ENCODE measurements around the gene SPTBN1.

The SPTBN1 gene

DNA sequence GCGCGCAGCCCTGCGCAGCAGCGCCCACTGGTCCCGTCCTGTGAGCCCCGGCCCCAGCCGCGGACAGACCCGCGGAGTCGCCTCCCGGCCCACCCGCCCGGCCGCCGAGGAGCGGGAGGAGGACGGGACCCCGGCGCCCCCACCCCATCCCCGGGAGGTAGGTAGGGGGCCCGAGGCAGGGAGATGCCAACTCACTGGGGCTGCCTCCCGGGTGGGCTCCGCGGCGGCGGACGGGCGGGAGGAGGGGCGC, 160 bp downstream of the SPTBN1 start:
- Histone ChIP-seq H3K27me3 (ENCODE audit: control insufficient read depth, insufficient read depth, low read length) (peaks cover 14% of the 10 kb centered on the region; the same call in 1 of the 2 replicates), H3K4me3 (ENCODE audit: low read depth, low read length) (peak overlapping the region; percentile 78; the same call in 1 of the 2 replicates), H3K4me1 (ENCODE audit: control insufficient read depth, insufficient read depth, low read length) (peaks cover 27% of the 10 kb centered on the region), H3K9me3 (ENCODE audit: control insufficient read depth, insufficient read depth, low read length) (no peaks in the 10 kb centered on the region), H3K27ac (ENCODE audit: low read depth, low read length) (no peak overlapping the region), H3K36me3 (ENCODE audit: control insufficient read depth, insufficient read depth, low read length) (no peaks in the 10 kb centered on the region), H3K9ac (ENCODE audit: low read depth, low read length) (no peak overlapping the region)

DNA sequence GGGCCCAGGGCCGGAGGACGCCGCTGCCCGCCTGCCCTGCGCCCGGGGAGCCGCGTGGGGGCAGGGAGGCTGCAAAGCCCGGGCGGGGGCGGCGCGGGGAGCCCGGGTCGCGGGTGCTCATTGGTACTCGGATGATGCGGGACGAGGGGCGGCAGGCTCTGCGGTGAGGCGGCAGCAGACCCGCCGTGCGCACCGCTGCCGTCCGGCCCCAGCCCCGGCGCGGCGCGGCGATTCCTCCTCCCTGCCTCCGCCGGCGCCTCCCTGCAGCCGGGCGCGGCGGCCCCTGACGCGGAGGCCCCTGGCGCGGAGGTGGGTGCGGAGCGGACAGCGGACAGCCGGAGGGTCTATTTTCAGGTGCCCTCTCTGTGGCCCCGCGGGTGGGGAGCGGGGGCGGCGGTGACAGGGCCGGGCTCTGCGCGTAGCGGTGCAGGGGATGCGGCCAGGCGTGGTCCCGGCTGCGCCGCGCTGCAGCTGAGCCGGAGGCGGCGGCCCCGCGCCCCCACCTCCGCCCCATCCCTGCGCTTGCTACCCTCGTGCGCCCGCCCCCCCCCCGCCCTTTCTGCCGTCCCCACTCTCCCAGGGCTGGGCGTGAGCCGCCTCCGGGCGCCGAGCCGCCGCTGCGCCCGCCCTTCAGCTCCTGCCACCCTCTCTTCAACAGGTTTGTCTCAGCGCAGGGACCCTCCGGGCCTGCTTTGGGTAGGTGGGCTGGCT, 640 bp downstream of the SPTBN1 start:
- Histone ChIP-seq H3K27me3 (ENCODE audit: control insufficient read depth, insufficient read depth, low read length) (peaks cover 14% of the 10 kb centered on the region; the same call in 1 of the 2 replicates), H3K9me3 (ENCODE audit: control insufficient read depth, insufficient read depth, low read length) (no peaks in the 10 kb centered on the region), H3K4me1 (ENCODE audit: control insufficient read depth, insufficient read depth, low read length) (peaks cover 27% of the 10 kb centered on the region), H3K27ac (ENCODE audit: low read depth, low read length) (no peak overlapping the region), H3K36me3 (ENCODE audit: control insufficient read depth, insufficient read depth, low read length) (no peaks in the 10 kb centered on the region), H3K9ac (ENCODE audit: low read depth, low read length) (0 out of 2 replicates have a peak overlapping the region, but pooled peaks have one; percentile 26), H3K4me3 (ENCODE audit: low read depth, low read length) (peak overlapping the region; percentile 78)

DNA sequence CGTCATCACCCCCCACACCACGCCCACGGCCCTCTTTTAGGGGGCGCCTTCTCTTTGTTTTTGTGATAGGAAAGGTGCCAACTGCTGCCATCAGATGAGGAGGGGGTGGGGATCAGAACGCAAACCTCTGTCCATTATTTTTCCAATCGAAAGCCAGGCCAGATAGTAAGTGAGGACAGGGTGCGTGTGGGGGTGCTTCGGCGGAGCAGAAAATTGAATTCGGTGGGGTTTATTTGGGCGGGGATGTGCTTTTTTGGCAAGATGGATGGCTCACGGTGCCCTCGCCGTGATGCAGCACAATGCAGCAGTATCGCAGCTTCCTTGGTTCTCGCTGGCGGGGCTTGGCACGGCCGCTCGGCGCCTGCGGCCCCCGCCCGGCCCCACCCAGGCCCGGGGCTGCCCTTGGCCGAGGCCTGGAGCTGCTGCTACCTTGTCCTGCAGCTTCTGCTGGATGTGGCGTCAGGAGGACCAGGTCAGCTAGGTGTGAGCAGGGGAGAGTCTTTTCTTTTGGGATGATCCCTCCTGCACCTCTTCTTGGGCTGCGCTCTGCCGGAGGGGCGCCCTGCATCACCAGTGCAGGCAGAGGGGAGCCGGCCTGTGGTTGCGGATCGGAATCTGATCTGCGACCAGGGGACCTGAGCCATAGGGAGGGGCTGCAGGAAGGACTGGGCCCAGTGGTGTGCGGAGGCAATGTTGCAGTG, 1.3 kb downstream of the SPTBN1 start:
- Histone ChIP-seq H3K4me3 (ENCODE audit: low read depth, low read length) (peak overlapping the region; percentile 78), H3K9me3 (ENCODE audit: control insufficient read depth, insufficient read depth, low read length) (no peaks in the 10 kb centered on the region), H3K9ac (ENCODE audit: low read depth, low read length) (peak overlapping the region; percentile 30), H3K27ac (ENCODE audit: low read depth, low read length) (no peak overlapping the region), H3K27me3 (ENCODE audit: control insufficient read depth, insufficient read depth, low read length) (peaks cover 14% of the 10 kb centered on the region; the same call in 1 of the 2 replicates), H3K36me3 (ENCODE audit: control insufficient read depth, insufficient read depth, low read length) (no peaks in the 10 kb centered on the region), H3K4me1 (ENCODE audit: control insufficient read depth, insufficient read depth, low read length) (peaks cover 27% of the 10 kb centered on the region)

DNA sequence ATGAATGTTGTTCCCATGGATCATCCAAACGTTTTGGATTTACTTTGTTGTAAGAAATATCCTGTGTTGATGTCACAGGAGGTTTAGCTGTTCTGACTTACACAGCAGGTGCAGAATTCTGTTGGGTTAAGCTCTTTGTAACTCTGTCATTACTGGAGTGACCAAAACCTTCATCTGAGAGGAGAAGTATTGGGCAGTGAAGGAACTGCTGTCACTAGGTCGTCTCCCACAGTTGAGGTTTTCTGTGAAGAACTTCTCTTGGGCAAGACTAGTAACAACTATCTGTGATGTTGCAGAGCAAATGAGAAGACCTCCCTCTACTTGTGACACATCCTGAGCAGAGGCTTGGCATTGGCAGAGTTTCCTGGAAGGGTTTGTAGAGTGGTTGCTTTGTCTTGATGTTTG, 2.9 kb downstream of the SPTBN1 start:
- H3K27me3 ChIP-seq (ENCODE audit: control insufficient read depth, insufficient read depth, low read length), result peaks cover 14% of the 10 kb centered on the region; the same call in 1 of the 2 replicates
- no peak overlapping the region for H3K9ac ChIP-seq (ENCODE audit: low read depth, low read length)
- peaks cover 27% of the 10 kb centered on the region for H3K4me1 ChIP-seq (ENCODE audit: control insufficient read depth, insufficient read depth, low read length)
- no peak overlapping the region for H3K27ac ChIP-seq (ENCODE audit: low read depth, low read length)
- no peak overlapping the region for H3K4me3 ChIP-seq (ENCODE audit: low read depth, low read length)
- no peaks in the 10 kb centered on the region for H3K36me3 ChIP-seq (ENCODE audit: control insufficient read depth, insufficient read depth, low read length)
- H3K9me3 ChIP-seq (ENCODE audit: control insufficient read depth, insufficient read depth, low read length), result no peaks in the 10 kb centered on the region

DNA sequence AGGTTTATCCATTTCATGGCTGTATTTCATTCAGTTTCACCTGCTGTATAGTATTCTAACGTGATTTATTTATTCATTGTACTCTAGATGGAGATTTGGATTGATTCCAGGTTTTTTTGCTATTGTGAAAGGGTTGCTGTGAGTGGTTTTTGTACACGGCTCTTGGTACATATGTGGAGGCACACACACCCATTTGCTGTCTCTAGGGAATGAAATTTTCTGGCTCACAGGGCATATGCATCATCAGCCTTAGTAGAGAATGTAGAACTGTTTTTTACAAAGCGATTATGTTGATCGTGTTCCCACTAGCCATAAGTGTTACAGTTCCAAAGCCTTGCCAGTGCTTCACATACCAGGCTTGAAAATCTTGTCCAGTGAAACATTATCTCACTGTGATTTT, 5.1 kb downstream of the SPTBN1 start:
- Histone ChIP-seq H3K36me3 (ENCODE audit: control insufficient read depth, insufficient read depth, low read length) (no peaks in the 10 kb centered on the region), H3K4me3 (ENCODE audit: low read depth, low read length) (no peak overlapping the region), H3K9me3 (ENCODE audit: control insufficient read depth, insufficient read depth, low read length) (no peaks in the 10 kb centered on the region), H3K27me3 (ENCODE audit: control insufficient read depth, insufficient read depth, low read length) (peaks cover 14% of the 10 kb centered on the region; the same call in 1 of the 2 replicates), H3K9ac (ENCODE audit: low read depth, low read length) (no peak overlapping the region), H3K4me1 (ENCODE audit: control insufficient read depth, insufficient read depth, low read length) (peaks cover 17% of the 10 kb centered on the region), H3K27ac (ENCODE audit: low read depth, low read length) (no peak overlapping the region)

DNA sequence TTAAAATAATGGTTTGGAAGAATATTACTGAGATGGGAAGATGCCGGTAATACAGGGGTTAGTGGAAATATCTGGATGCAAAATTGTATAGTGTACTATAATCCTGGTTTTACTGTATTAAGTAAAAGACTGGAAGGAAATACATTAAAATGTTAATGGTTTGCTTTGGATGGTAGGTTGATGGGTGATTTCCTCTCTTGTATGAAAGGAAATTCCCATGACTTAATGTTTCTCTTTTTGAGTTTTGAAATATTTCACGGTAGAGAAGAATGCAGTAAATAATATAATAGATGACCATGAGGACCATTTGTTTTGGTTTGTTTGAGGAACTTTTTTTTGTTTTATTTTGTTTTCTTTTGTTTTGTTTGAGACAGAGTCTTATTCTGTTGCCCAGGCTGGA, 8.2 kb downstream of the SPTBN1 start:
- Histone ChIP-seq H3K9ac (ENCODE audit: low read depth, low read length) (no peak overlapping the region), H3K36me3 (ENCODE audit: control insufficient read depth, insufficient read depth, low read length) (no peaks in the 10 kb centered on the region), H3K4me1 (ENCODE audit: control insufficient read depth, insufficient read depth, low read length) (peaks cover 9% of the 10 kb centered on the region; the same call in 1 of the 2 replicates), H3K27me3 (ENCODE audit: control insufficient read depth, insufficient read depth, low read length) (no peaks in the 10 kb centered on the region), H3K27ac (ENCODE audit: low read depth, low read length) (no peak overlapping the region), H3K4me3 (ENCODE audit: low read depth, low read length) (no peak overlapping the region), H3K9me3 (ENCODE audit: control insufficient read depth, insufficient read depth, low read length) (no peaks in the 10 kb centered on the region)

DNA sequence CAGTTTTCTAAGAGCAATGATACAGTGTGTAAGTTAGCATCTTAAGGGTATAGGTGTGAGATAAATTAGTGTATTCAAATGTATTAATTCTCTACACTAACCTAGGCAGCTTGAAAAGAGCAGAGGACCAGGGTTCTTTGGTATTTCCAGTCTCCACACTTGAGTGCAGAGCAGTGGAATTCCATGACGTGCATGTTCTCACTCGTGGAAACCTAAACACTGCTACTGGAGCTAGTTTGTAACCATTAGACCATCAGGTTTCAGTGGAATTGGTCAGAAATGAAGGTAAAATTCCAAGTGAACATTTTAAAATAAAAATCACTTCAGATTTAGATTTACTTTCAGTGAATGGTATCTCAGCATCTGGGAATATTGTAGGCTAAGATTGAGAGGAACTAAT, 9.0 kb downstream of the SPTBN1 start:
- peaks cover 8% of the 10 kb centered on the region for H3K4me1 ChIP-seq (ENCODE audit: control insufficient read depth, insufficient read depth, low read length)
- H3K27ac ChIP-seq (ENCODE audit: low read depth, low read length), result no peak overlapping the region
- H3K27me3 ChIP-seq (ENCODE audit: control insufficient read depth, insufficient read depth, low read length), result no peaks in the 10 kb centered on the region
- no peaks in the 10 kb centered on the region for H3K36me3 ChIP-seq (ENCODE audit: control insufficient read depth, insufficient read depth, low read length)
- H3K9ac ChIP-seq (ENCODE audit: low read depth, low read length), result no peak overlapping the region
- H3K9me3 ChIP-seq (ENCODE audit: control insufficient read depth, insufficient read depth, low read length), result no peaks in the 10 kb centered on the region
- no peak overlapping the region for H3K4me3 ChIP-seq (ENCODE audit: low read depth, low read length)

DNA sequence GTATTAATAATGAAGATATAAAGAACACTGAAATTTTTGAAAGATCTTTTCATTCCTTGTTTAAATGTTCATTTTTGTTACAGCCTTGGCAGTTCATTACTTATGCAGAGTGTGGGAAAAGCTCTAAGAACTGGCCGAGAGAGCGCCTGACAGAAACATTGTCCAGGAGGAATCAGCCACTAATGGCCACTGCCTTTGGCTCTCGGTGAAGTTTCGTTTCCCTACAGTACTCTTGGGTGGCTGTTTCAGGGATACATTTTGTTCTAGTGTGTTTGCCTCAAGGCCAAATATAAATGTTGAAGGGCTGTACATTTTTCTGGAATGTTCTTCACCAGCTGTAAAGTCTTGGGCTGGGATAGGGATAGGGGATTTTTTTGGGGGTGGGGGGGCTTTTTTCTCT, 10.7 kb downstream of the SPTBN1 start:
- peaks cover 7% of the 10 kb centered on the region for H3K4me1 ChIP-seq (ENCODE audit: control insufficient read depth, insufficient read depth, low read length)
- H3K27ac ChIP-seq (ENCODE audit: low read depth, low read length), result no peak overlapping the region
- H3K4me3 ChIP-seq (ENCODE audit: low read depth, low read length), result no peak overlapping the region

DNA sequence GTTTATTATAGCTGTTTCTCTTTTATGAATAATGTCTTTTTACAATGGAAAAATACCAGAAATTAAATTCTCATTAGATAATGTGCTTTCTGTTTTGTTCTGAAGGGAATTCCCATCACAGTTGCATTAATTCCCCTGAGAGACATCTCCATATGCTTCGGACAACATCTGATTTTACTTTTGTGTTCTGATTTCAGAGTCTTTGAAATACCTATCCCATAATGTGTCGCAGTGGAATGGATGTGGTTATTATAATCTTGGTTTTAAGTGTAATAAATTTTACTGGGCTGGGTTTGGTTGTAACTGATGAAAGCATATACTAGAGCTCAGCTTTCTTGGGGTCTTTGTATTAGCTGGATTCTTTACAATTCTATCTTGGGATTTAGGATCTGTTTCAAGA, 12.5 kb downstream of the SPTBN1 start:
- Histone ChIP-seq H3K27ac (ENCODE audit: low read depth, low read length) (no peak overlapping the region), H3K9me3 (ENCODE audit: control insufficient read depth, insufficient read depth, low read length) (no peaks in the 10 kb centered on the region), H3K9ac (ENCODE audit: low read depth, low read length) (no peak overlapping the region), H3K4me1 (ENCODE audit: control insufficient read depth, insufficient read depth, low read length) (peaks cover 7% of the 10 kb centered on the region), H3K36me3 (ENCODE audit: control insufficient read depth, insufficient read depth, low read length) (no peaks in the 10 kb centered on the region), H3K27me3 (ENCODE audit: control insufficient read depth, insufficient read depth, low read length) (no peaks in the 10 kb centered on the region), H3K4me3 (ENCODE audit: low read depth, low read length) (no peak overlapping the region)

More for the DNA sequence above, 10.7 kb downstream of the SPTBN1 start:
- H3K9me3 ChIP-seq (ENCODE audit: control insufficient read depth, insufficient read depth, low read length), result no peaks in the 10 kb centered on the region
- H3K36me3 ChIP-seq (ENCODE audit: control insufficient read depth, insufficient read depth, low read length), result no peaks in the 10 kb centered on the region
- H3K27me3 ChIP-seq (ENCODE audit: control insufficient read depth, insufficient read depth, low read length), result no peaks in the 10 kb centered on the region
- no peak overlapping the region for H3K9ac ChIP-seq (ENCODE audit: low read depth, low read length)

DNA sequence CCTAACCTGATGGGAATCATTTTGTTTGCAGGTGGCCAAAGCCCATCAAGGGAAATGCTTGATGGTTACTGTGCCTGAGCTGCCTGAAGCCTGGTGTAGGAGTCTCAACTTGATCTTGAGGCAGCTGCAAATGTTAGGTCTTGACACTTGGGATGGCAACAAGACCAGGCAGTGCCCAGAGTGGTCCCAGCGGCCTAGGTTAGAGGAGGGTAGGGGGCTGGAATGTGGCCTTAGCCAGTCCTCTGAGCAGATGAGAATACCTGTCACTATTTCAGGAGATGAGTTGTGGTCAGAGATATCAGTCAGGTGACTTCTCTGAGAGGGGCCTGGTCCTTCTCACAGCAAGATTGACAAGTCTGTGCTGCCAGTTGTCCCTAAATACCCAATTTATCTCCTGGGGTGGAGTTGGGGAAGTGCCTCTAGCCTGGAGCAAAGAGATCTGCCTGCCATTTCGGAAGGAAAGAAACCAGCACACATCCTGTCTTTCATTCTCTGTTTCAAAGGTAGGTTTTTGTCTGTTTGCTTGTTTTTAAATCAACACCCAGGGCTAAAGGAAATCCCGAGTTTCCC, 13.4 kb downstream of the SPTBN1 start:
- H3K9me3 ChIP-seq (ENCODE audit: control insufficient read depth, insufficient read depth, low read length), result no peaks in the 10 kb centered on the region

DNA sequence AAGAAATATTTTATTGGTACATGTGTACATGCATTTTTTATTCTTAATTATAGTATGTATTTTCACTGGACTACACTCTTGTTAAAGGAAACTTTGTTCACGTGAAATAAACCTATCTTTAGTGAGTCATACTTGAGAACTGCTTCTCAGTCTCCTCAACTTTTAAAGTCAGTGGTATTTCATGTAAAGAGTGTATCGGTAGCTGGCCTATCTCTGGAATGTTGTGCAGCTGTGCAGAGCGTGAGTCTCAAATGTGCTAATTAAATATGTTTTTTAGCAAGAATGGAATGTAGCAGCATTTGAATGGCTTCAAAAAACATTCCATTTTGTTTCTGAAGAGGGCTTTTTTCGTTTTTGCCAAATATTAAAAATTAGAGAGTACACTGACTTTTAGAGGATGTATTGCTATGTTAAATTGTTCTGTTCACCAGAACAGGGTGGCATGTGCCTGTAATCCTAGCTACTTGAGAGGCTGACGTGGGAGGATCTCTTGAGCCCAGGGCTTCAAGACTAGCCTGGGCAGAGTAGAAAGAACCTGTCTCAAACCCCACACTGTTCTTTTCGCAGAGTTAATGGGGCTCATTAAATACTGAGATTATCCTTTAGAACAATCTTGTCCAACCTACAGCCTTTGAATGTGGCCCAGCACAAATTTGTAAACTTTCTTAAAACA, 14.3 kb downstream of the SPTBN1 start:
- Histone ChIP-seq H3K4me3 (ENCODE audit: low read depth, low read length) (no peak overlapping the region), H3K36me3 (ENCODE audit: control insufficient read depth, insufficient read depth, low read length) (no peaks in the 10 kb centered on the region), H3K9ac (ENCODE audit: low read depth, low read length) (no peak overlapping the region), H3K27ac (ENCODE audit: low read depth, low read length) (no peak overlapping the region), H3K4me1 (ENCODE audit: control insufficient read depth, insufficient read depth, low read length) (peaks cover 7% of the 10 kb centered on the region), H3K27me3 (ENCODE audit: control insufficient read depth, insufficient read depth, low read length) (no peaks in the 10 kb centered on the region), H3K9me3 (ENCODE audit: control insufficient read depth, insufficient read depth, low read length) (no peaks in the 10 kb centered on the region)

More for the DNA sequence above, 13.4 kb downstream of the SPTBN1 start:
- Histone ChIP-seq H3K9ac (ENCODE audit: low read depth, low read length) (no peak overlapping the region), H3K27me3 (ENCODE audit: control insufficient read depth, insufficient read depth, low read length) (no peaks in the 10 kb centered on the region), H3K36me3 (ENCODE audit: control insufficient read depth, insufficient read depth, low read length) (no peaks in the 10 kb centered on the region), H3K4me1 (ENCODE audit: control insufficient read depth, insufficient read depth, low read length) (peaks cover 7% of the 10 kb centered on the region), H3K27ac (ENCODE audit: low read depth, low read length) (no peak overlapping the region), H3K4me3 (ENCODE audit: low read depth, low read length) (no peak overlapping the region)
